Neuronal stem cell (in vitro differentiated cells): ENCODE data around the gene SORBS1.
A peak's percentile ranks its signal among the peaks of the same experiment; 100 is the strongest.

Experiments
- DNase-seq: peaks from one replicate; pipeline ENCODE4 v3.0.0-alpha.2; 2013; ENCODE audit warnings: low spot score
- H2AFZ ChIP-seq: one replicate; pipeline ENCODE4 v1.6.1; 2013; ENCODE audit warnings: mild to moderate bottlenecking, low read length, inconsistent platforms
- H2AK5ac ChIP-seq: 2 replicates; pipeline ENCODE4 v1.6.1; 2013; ENCODE audit warnings: low read depth, mild to moderate bottlenecking, inconsistent platforms, low read length, moderate library complexity, mixed read lengths
- H2BK120ac ChIP-seq: 2 replicates; pipeline ENCODE4 v1.6.1; 2013; ENCODE audit warnings: low read depth, mild to moderate bottlenecking, inconsistent platforms, low read length, moderate library complexity, mixed read lengths
- H2BK12ac ChIP-seq: one replicate; pipeline ENCODE4 v1.6.1; 2013; ENCODE audit warnings: low read length, inconsistent platforms
- H2BK15ac ChIP-seq: 2 replicates; pipeline ENCODE4 v1.6.1; 2013; ENCODE audit warnings: mild to moderate bottlenecking, low read length, inconsistent platforms, mixed read lengths
- H2BK5ac ChIP-seq: one replicate; pipeline ENCODE4 v1.6.1; 2013; ENCODE audit warnings: inconsistent platforms, mild to moderate bottlenecking, low read length, moderate library complexity
- H3K14ac ChIP-seq: one replicate; pipeline ENCODE4 v1.6.1; 2013; ENCODE audit warnings: low read length, inconsistent platforms
- H3K18ac ChIP-seq: 2 replicates; pipeline ENCODE4 v1.6.1; 2013; ENCODE audit warnings: low read length, inconsistent platforms
- H3K23ac ChIP-seq: 2 replicates; pipeline ENCODE4 v1.6.1; 2013; ENCODE audit warnings: low read depth, mild to moderate bottlenecking, mixed read lengths, low read length, inconsistent platforms; ENCODE audit not compliant: poor library complexity
- H3K27ac ChIP-seq: replicated peaks from 3 replicates; pipeline ENCODE4 v1.5.1; 2013; ENCODE audit warnings: low read length, inconsistent platforms
- H3K27me3 ChIP-seq, 3 experiments: 2 replicates each; pipeline ENCODE4 v1.6.1; 2013; ENCODE audit warnings: low read length in 3 of 3, mild to moderate bottlenecking in 2 of 3, inconsistent platforms in 1 of 3, low read depth in 1 of 3, mixed read lengths in 1 of 3, moderate library complexity in 1 of 3; ENCODE audit not compliant: control insufficient read depth in 3 of 3, insufficient read depth in 3 of 3
- H3K36me3 ChIP-seq, 2 donors: replicated peaks in 1 of 2; 2 replicates each; pipeline ENCODE4 v1.6.1; 2013; ENCODE audit warnings: low read length in 2 of 2; ENCODE audit not compliant: control insufficient read depth in 2 of 2, insufficient read depth in 2 of 2
- H3K4ac ChIP-seq: 2 replicates; pipeline ENCODE4 v1.6.1; 2013; ENCODE audit warnings: inconsistent platforms, mild to moderate bottlenecking, low read length, moderate library complexity
- H3K4me1 ChIP-seq, 2 donors: 1 replicate in 1 of 2; 2 replicates in 1 of 2; pipeline ENCODE4 v1.6.1; 2013; ENCODE audit warnings: low read length in 2 of 2, low read depth in 1 of 2; ENCODE audit not compliant: control insufficient read depth in 2 of 2, insufficient read depth in 1 of 2
- H3K4me2 ChIP-seq: one replicate; pipeline ENCODE4 v1.6.1; 2013; ENCODE audit warnings: mild to moderate bottlenecking, low read length, inconsistent platforms; ENCODE audit not compliant: insufficient read depth, poor library complexity, severe bottlenecking
- H3K4me3 ChIP-seq, 2 donors: 2 replicates each; pipeline ENCODE4 v1.5.1; 2013; ENCODE audit warnings: low read length in 2 of 2, mild to moderate bottlenecking in 2 of 2, inconsistent platforms in 1 of 2, moderate library complexity in 1 of 2
- H3K79me1 ChIP-seq: one replicate; pipeline ENCODE4 v1.6.1; 2013; ENCODE audit warnings: low read depth, mild to moderate bottlenecking, inconsistent platforms, low read length, moderate library complexity
- H3K9ac ChIP-seq: one replicate; pipeline ENCODE4 v1.6.1; 2013; ENCODE audit warnings: mild to moderate bottlenecking, low read depth, low read length, inconsistent platforms; ENCODE audit not compliant: poor library complexity
- H3K9me3 ChIP-seq, 2 donors: replicated peaks in 1 of 2; 2 replicates each; pipeline versions ENCODE3 to v1.6.1; 2013; ENCODE audit warnings: low read length in 2 of 2, mild to moderate bottlenecking in 2 of 2, inconsistent platforms in 1 of 2, low read depth in 1 of 2, mixed read lengths in 1 of 2, moderate library complexity in 1 of 2; ENCODE audit not compliant: control insufficient read depth in 2 of 2, insufficient read depth in 1 of 2
- H4K8ac ChIP-seq: one replicate; pipeline ENCODE4 v1.6.1; 2013; ENCODE audit warnings: low read depth, mild to moderate bottlenecking, inconsistent platforms, low read length, moderate library complexity
- H4K91ac ChIP-seq: one replicate; pipeline ENCODE4 v1.6.1; 2013; ENCODE audit warnings: low read length, low read depth, mild to moderate bottlenecking, inconsistent platforms; ENCODE audit not compliant: poor library complexity
- WGBS, 2 donors: extraction: QIAGEN DNeasy Blood & Tissue Kit; methylation state at CpG; one replicate each; pipeline ENCODE4 v1.1.7; 2013; ENCODE audit warnings: missing lambda C conversion rate in 2 of 2, mixed read lengths in 1 of 2; ENCODE audit not compliant: insufficient read length in 2 of 2, insufficient replicate concordance in 1 of 2; ENCODE audit errors: extremely low coverage in 2 of 2; 5-methylcytosine and 5-hydroxymethylcytosine counted together

The SORBS1 gene

GRCh38 chr10:95389176-95389575, 172.0 kb downstream of the SORBS1 start:
- Histone ChIP-seq H2BK120ac (no peak overlapping the region), H3K9me3 (no peaks in the 10 kb centered on the region), H2BK15ac (no peak overlapping the region), H3K27ac (no peak overlapping the region), H3K4me3 (no peak overlapping the region), H3K14ac (no peak overlapping the region), H2AFZ (no peak overlapping the region), H3K4me1 (peaks cover 0 to 3% of the 10 kb centered on the region in 2 donors), H4K8ac (no peak overlapping the region), H3K36me3 (no peaks in the 10 kb centered on the region), H3K23ac (no peak overlapping the region), H2BK12ac (no peak overlapping the region), H3K9ac (no peak overlapping the region), H3K27me3 (no peaks in the 10 kb centered on the region), H3K4ac (no peak overlapping the region), H2BK5ac (no peak overlapping the region), H3K4me2 (no peak overlapping the region), H4K91ac (no peak overlapping the region), H3K79me1 (no peaks in the 10 kb centered on the region), H2AK5ac (no peak overlapping the region), H3K18ac (no peak overlapping the region)
- no CpG with 5 or more reads among the region's 2 CpGs for WGBS, 2 donors
- DNase-seq = no peak

GRCh38 chr10:95388539-95388938, 172.6 kb downstream of the SORBS1 start:
- H3K4ac ChIP-seq = no peak overlapping the region

GRCh38 chr10:95388109-95388471, 173.1 kb downstream of the SORBS1 start:
- H2AK5ac ChIP-seq = no peak overlapping the region
- DNase-seq = no peak
- H3K36me3 ChIP-seq = no peaks in the 10 kb centered on the region
- H3K4me3 ChIP-seq = no peak overlapping the region
- H3K79me1 ChIP-seq = no peaks in the 10 kb centered on the region
- WGBS, 2 donors = no CpG with 5 or more reads among the region's 5 CpGs
- no peaks in the 10 kb centered on the region for H3K27me3 ChIP-seq
- H3K4ac ChIP-seq = no peak overlapping the region
- H2BK120ac ChIP-seq = no peak overlapping the region
- H3K18ac ChIP-seq = no peak overlapping the region
- no peak overlapping the region for H2BK15ac ChIP-seq
- H3K27ac ChIP-seq = no peak overlapping the region
- H2BK5ac ChIP-seq = no peak overlapping the region
- no peak overlapping the region for H3K9ac ChIP-seq
- H4K91ac ChIP-seq = no peak overlapping the region
- no peak overlapping the region for H2AFZ ChIP-seq
- peaks cover 0 to 3% of the 10 kb centered on the region in 2 donors for H3K4me1 ChIP-seq
- no peak overlapping the region for H4K8ac ChIP-seq
- no peak overlapping the region for H3K23ac ChIP-seq
- no peak overlapping the region for H3K14ac ChIP-seq
- H3K9me3 ChIP-seq = no peaks in the 10 kb centered on the region
- H2BK12ac ChIP-seq = no peak overlapping the region
- no peak overlapping the region for H3K4me2 ChIP-seq

More at GRCh38 chr10:95388539-95388938, 172.6 kb downstream of the SORBS1 start:
- H3K9ac ChIP-seq = no peak overlapping the region
- no peak overlapping the region for H2BK15ac ChIP-seq
- no peak overlapping the region for H3K14ac ChIP-seq
- H3K27me3 ChIP-seq = no peaks in the 10 kb centered on the region
- no peak for DNase-seq
- no peak overlapping the region for H3K27ac ChIP-seq
- no peak overlapping the region for H2AFZ ChIP-seq
- no peaks in the 10 kb centered on the region for H3K79me1 ChIP-seq
- H3K23ac ChIP-seq = no peak overlapping the region
- no peak overlapping the region for H2BK12ac ChIP-seq
- no peak overlapping the region for H2BK5ac ChIP-seq
- no peak overlapping the region for H2AK5ac ChIP-seq
- H3K4me3 ChIP-seq = no peak overlapping the region
- no peak overlapping the region for H3K18ac ChIP-seq
- H3K36me3 ChIP-seq = no peaks in the 10 kb centered on the region
- H3K9me3 ChIP-seq = no peaks in the 10 kb centered on the region
- H2BK120ac ChIP-seq = no peak overlapping the region
- H3K4me1 ChIP-seq = peaks cover 0 to 3% of the 10 kb centered on the region in 2 donors
- H4K8ac ChIP-seq = no peak overlapping the region
- no peak overlapping the region for H4K91ac ChIP-seq
- H3K4me2 ChIP-seq = no peak overlapping the region
- no CpG with 5 or more reads among the region's 1 CpG for WGBS, 2 donors

- no peak overlapping the region for H2BK15ac ChIP-seq
- DNase-seq = no peak
- H3K4me1 ChIP-seq = no peaks in the 10 kb centered on the region
- H4K91ac ChIP-seq = no peak overlapping the region
- no peak overlapping the region for H3K14ac ChIP-seq
- WGBS, 2 donors = no CpG with 5 or more reads among the region's 12 CpGs
- no peak overlapping the region for H2BK12ac ChIP-seq
- no peak overlapping the region for H3K4me3 ChIP-seq
- no peaks in the 10 kb centered on the region for H3K27me3 ChIP-seq
- no peak overlapping the region for H3K4me2 ChIP-seq
- H3K9ac ChIP-seq = no peak overlapping the region
- H3K23ac ChIP-seq = no peak overlapping the region
- no peaks in the 10 kb centered on the region for H3K79me1 ChIP-seq
- H3K18ac ChIP-seq = peak overlapping the region; percentile 4
- no peaks in the 10 kb centered on the region for H3K9me3 ChIP-seq
- no peak overlapping the region for H2BK5ac ChIP-seq
- H4K8ac ChIP-seq = no peak overlapping the region
- H3K36me3 ChIP-seq = no peaks in the 10 kb centered on the region
- no peak overlapping the region for H2BK120ac ChIP-seq
- H3K27ac ChIP-seq = no peak overlapping the region
- H3K4ac ChIP-seq = no peak overlapping the region
- no peak overlapping the region for H2AFZ ChIP-seq
- H2AK5ac ChIP-seq = no peak overlapping the region
Observed at GRCh38 chr10:95384011-95384704, 177.0 kb downstream of the SORBS1 start.
